GM04504 (cell line): ENCODE measurements around the gene MYO3B.

Experiments
- DNase-seq: peaks from one replicate; pipeline ENCODE4 v3.0.0-alpha.2; 2012; ENCODE audit warnings: low read depth

The MYO3B gene

DNA sequence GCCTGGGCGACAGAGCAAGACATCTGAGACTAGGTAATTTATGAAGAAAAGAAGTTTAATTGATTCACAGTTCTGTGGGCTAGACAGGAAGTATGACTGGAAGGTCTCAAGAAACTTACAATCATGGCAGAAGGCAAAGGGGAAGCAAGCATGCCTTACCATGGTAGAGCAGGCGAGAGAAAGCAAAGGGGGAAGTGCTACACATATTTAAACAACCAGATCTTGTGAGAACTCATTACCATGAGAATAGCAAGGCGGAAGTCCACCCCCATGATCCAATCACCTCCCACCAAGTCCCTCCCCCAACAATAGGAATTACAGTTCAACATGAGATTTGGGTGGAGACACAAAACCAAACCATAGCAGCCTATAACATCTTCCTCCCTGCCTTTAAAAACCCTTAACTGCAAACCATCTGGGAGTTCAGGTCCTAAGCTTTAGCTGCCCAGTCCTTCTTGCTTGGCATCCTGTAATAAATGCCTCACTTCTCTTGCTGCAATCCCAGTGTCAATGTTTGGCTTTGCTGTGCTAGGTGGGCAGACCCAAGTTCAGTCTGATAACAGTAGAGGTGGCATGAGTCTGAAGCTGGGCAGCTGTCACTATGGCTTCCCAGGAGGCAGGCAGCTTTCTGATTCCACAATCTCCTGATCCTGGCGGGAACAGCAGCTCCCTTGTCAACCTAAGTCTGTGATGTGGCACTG lies 526.0 kb downstream of the MYO3B start:
- no peak for DNase-seq
